Tibial nerve (tissue), 4 donors: ENCODE data around the gene LLCFC1. TPM values are rescaled to one million over a fixed set of nuclear protein-coding genes. Genes with fewer than 3 reads are reported as not detected.

Source experiments
- DNase-seq, 2 donors: peaks; one replicate each; pipeline ENCODE4 v3.0.0-alpha.2; 2019; ENCODE audit warnings: low spot score in 2 of 2
- H3K27ac ChIP-seq, 4 donors: fragments of 200-600 bp; sonication (generic) in 3 of 4; one replicate each; pipeline ENCODE4 v1.5.1; 2017 to 2019; ENCODE audit warnings: mild to moderate bottlenecking in 1 of 4
- H3K27me3 ChIP-seq, 2 donors: fragments of 200-600 bp; sonication (generic) in 1 of 2; one replicate each; pipeline versions ENCODE4 v1.5.1 to v1.6.0; 2017 to 2019
- H3K36me3 ChIP-seq, 3 donors: fragments of 200-600 bp; sonication (generic); one replicate each; pipeline ENCODE4 v1.5.1; 2018 to 2019
- H3K4me1 ChIP-seq, 4 donors: fragments of 200-600 bp; sonication (generic) in 3 of 4; one replicate each; pipeline ENCODE4 v1.5.1; 2017 to 2019
- H3K4me3 ChIP-seq, 4 donors: fragments of 200-600 bp; sonication (generic) in 3 of 4; one replicate each; pipeline ENCODE4 v1.5.1; 2017 to 2019; ENCODE audit warnings: mild to moderate bottlenecking in 1 of 4, moderate library complexity in 1 of 4
- H3K9me3 ChIP-seq, 4 donors: fragments of 200-600 bp; sonication (generic) in 3 of 4; one replicate each; pipeline ENCODE4 v1.5.1; 2017 to 2019
- CTCF ChIP-seq, 5 experiments: fragments of 200-600 bp in 3 of 5; fragments of 450-650 bp in 2 of 5; sonication (generic) in 3 of 5; IDR thresholded peaks; one replicate each; pipeline ENCODE4 v1.5.1; 2016 to 2019; ENCODE audit warnings: antibody characterized with exemption in 5 of 5, mild to moderate bottlenecking in 3 of 5, moderate library complexity in 2 of 5
- EP300 ChIP-seq, 2 donors: sonication (generic); formaldehyde crosslinking; IDR thresholded peaks; one replicate each; pipeline ENCODE4 v1.6.1; 2017; ENCODE audit warnings: antibody characterized with exemption in 2 of 2, mild to moderate bottlenecking in 1 of 2
- POLR2A ChIP-seq, 2 donors: fragments of 450-650 bp; IDR thresholded peaks; one replicate each; pipeline ENCODE4 v1.6.1; 2017; ENCODE audit warnings: antibody characterized with exemption in 2 of 2, mild to moderate bottlenecking in 2 of 2, moderate library complexity in 2 of 2
- WGBS, 2 donors: methylation state at CpG; one replicate each; pipeline ENCODE4 v1.1.5; 2018; 5-methylcytosine and 5-hydroxymethylcytosine counted together
- total RNA-seq, 4 donors: library from RNA; depleted of rRNA; stranded (reverse); fragments of >200 nt; gene quantifications; one replicate each; pipeline ENCODE4 v1.1.0, GENCODE V29; 2016

The LLCFC1 gene
- total RNA-seq, 4 donors from 2014 or later, result not detected

- Histone ChIP-seq H3K4me3 (no peak overlapping the region), H3K4me1 (no peaks in the 10 kb centered on the region), H3K36me3 (no peaks in the 10 kb centered on the region), H3K27me3 (no peaks in the 10 kb centered on the region), H3K27ac (peak overlapping the region in 1 of 4 donors; percentile 43), H3K9me3 (no peaks in the 10 kb centered on the region)
- peak in 1 of 2 donors; percentile 25 for DNase-seq
- WGBS, 2 donors, result 57 to 60% methylated on average over 7 of the region's 7 CpGs
- TF ChIP-seq EP300 (IDR thresholded peaks at IDR 0.05) (peak in 1 of 2 donors; percentile 45), POLR2A (IDR thresholded peaks at IDR 0.05) (no peak)
Measured at GRCh38 chr7:142927085-142927745, 12.1 kb upstream of the LLCFC1 start.

GRCh38 chr7:142927949-142928348 is 11.3 kb upstream of the LLCFC1 start:
- WGBS, 2 donors, result 78 to 80% methylated on average over 8 of the region's 8 CpGs
- Histone ChIP-seq H3K4me1 (no peaks in the 10 kb centered on the region), H3K36me3 (no peaks in the 10 kb centered on the region), H3K4me3 (no peak overlapping the region), H3K27ac (peak overlapping the region in 1 of 4 donors; percentile 43), H3K9me3 (no peaks in the 10 kb centered on the region), H3K27me3 (no peaks in the 10 kb centered on the region)
- DNase-seq, result no peak
- TF ChIP-seq EP300 (IDR thresholded peaks at IDR 0.05), result no peak
- TF ChIP-seq POLR2A (IDR thresholded peaks at IDR 0.05), result no peak
- TF ChIP-seq CTCF (IDR thresholded peaks at IDR 0.05), result no peak

- 87 to 93% methylated on average over 11 of the region's 11 CpGs for WGBS, 2 donors
- Histone ChIP-seq H3K36me3 (no peaks in the 10 kb centered on the region), H3K27me3 (no peaks in the 10 kb centered on the region), H3K4me3 (no peak overlapping the region), H3K27ac (no peak overlapping the region), H3K9me3 (no peaks in the 10 kb centered on the region), H3K4me1 (no peaks in the 10 kb centered on the region)
- DNase-seq, result no peak
- TF ChIP-seq POLR2A (IDR thresholded peaks at IDR 0.05) (no peak), EP300 (IDR thresholded peaks at IDR 0.05) (no peak)
Measured at GRCh38 chr7:142930126-142930730, 9.1 kb upstream of the LLCFC1 start.

- TF ChIP-seq EP300 (IDR thresholded peaks at IDR 0.05) (no peak), POLR2A (IDR thresholded peaks at IDR 0.05) (no peak), CTCF (IDR thresholded peaks at IDR 0.05) (no peak)
- 56 to 66% methylated on average over 5 of the region's 5 CpGs for WGBS, 2 donors
- no peaks in the 10 kb centered on the region for H3K9me3 ChIP-seq
Measured at GRCh38 chr7:142932386-142933091, 6.7 kb upstream of the LLCFC1 start.

GRCh38 chr7:142933092-142933475 is 6.2 kb upstream of the LLCFC1 start:
- no peaks in the 10 kb centered on the region for H3K9me3 ChIP-seq
- no peaks in the 10 kb centered on the region for H3K4me1 ChIP-seq
- no peaks in the 10 kb centered on the region for H3K36me3 ChIP-seq
- H3K27ac ChIP-seq, result no peak overlapping the region
- no peak overlapping the region for H3K4me3 ChIP-seq
- H3K27me3 ChIP-seq, result no peaks in the 10 kb centered on the region
- TF ChIP-seq EP300 (IDR thresholded peaks at IDR 0.05) (no peak), CTCF (IDR thresholded peaks at IDR 0.05) (no peak), POLR2A (IDR thresholded peaks at IDR 0.05) (no peak)
- WGBS, 2 donors, result 85 to 86% methylated on average over 7 of the region's 7 CpGs
- DNase-seq, result no peak

More at GRCh38 chr7:142932386-142933091, 6.7 kb upstream of the LLCFC1 start:
- H3K27me3 ChIP-seq, result no peaks in the 10 kb centered on the region
- H3K4me1 ChIP-seq, result no peaks in the 10 kb centered on the region
- H3K4me3 ChIP-seq, result no peak overlapping the region
- H3K27ac ChIP-seq, result no peak overlapping the region
- DNase-seq, result no peak
- H3K36me3 ChIP-seq, result no peaks in the 10 kb centered on the region

- no peak within 1 kb of the TSS for H3K27ac ChIP-seq
- H3K4me3 ChIP-seq, result no peak within 1 kb of the TSS
- H3K9me3 ChIP-seq, result no peaks in the 10 kb centered on the region
- no peak for DNase-seq
- WGBS, 2 donors, result 80 to 85% methylated on average over 4 of the region's 4 CpGs
- no peaks in the 10 kb centered on the region for H3K27me3 ChIP-seq
- H3K4me1 ChIP-seq, result no peaks in the 10 kb centered on the region
- TF ChIP-seq POLR2A (IDR thresholded peaks at IDR 0.05) (no peak), CTCF (IDR thresholded peaks at IDR 0.05) (no peak), EP300 (IDR thresholded peaks at IDR 0.05) (no peak)
- no peaks in the 10 kb centered on the region for H3K36me3 ChIP-seq
Measured at GRCh38 chr7:142933624-142934023, 5.7 kb upstream of the LLCFC1 start, which contains the start of gene TRPV5. TSS of gene TRPV5 (minus strand) at chr7:142933746. CDS start at chr7:142933459, 287 bp downstream.
